Endothelial cell of umbilical vein (primary cell): Measurements from ENCODE around the gene TPM2. TPM values are rescaled to one million over a fixed set of nuclear protein-coding genes. Genes with fewer than 3 reads are reported as not detected.

Experiments used
- BruUV-seq: library from RNA; stranded (reverse); fragments of 400-500 nt; replicated peaks from 2 replicates; lab custom pipeline; 2021; lab: Mats Ljungman, UMichigan
- CTCF ChIA-PET: fragments of 300-600, 350-600 bp; sonication (Branson Sonifier 250); formaldehyde crosslinking; loops from one replicate; lab custom pipeline; 2021; ENCODE audit warnings: antibody characterized with exemption, inconsistent platforms; lab: Charles Lee
- POLR2A ChIA-PET: fragments of 300-600, 350-600 bp; sonication (Branson Sonifier 250); formaldehyde crosslinking; loops from one replicate; lab custom pipeline; 2021; ENCODE audit warnings: antibody characterized with exemption, inconsistent platforms; lab: Charles Lee
- DNase-seq: peaks from one replicate; pipeline ENCODE4 v3.0.0-alpha.2; 2011; ENCODE audit warnings: low read depth, low spot score
- FAIRE-seq: peaks from 2 replicates; lab custom pipeline; 2011; peaks lifted over from hg19 to GRCh38; lab: Jason Lieb, UNC
- H2AFZ ChIP-seq: 2 replicates; pipeline ENCODE4 v1.6.0; 2012; ENCODE audit warnings: low read depth, low read length, control low read depth, inconsistent platforms
- H3K27ac ChIP-seq: 2 replicates; pipeline ENCODE4 v1.5.1; 2011; ENCODE audit warnings: low read depth, mild to moderate bottlenecking, control low read depth, low read length, moderate library complexity; ENCODE audit not compliant: insufficient read depth
- H3K27me3 ChIP-seq, 2 experiments: 2 replicates each; pipeline versions ENCODE4 v1.6.0 to v1.6.1; 2011; ENCODE audit warnings: low read length in 2 of 2, mixed read lengths in 1 of 2; ENCODE audit not compliant: control insufficient read depth in 2 of 2, insufficient read depth in 2 of 2
- H3K36me3 ChIP-seq, 2 experiments: 2 replicates in 1 of 2; 3 replicates in 1 of 2; pipeline ENCODE4 v1.5.1; 2011; ENCODE audit warnings: low read length in 2 of 2, mild to moderate bottlenecking in 1 of 2, moderate library complexity in 1 of 2; ENCODE audit not compliant: control insufficient read depth in 2 of 2, insufficient read depth in 2 of 2; ENCODE audit errors: extremely low read depth in 1 of 2
- H3K4me1 ChIP-seq: 3 replicates; pipeline ENCODE4 v1.5.1; 2011; ENCODE audit warnings: mild to moderate bottlenecking, low read length; ENCODE audit not compliant: control insufficient read depth, insufficient read depth; ENCODE audit errors: extremely low read depth
- H3K4me2 ChIP-seq: 2 replicates; pipeline ENCODE4 v1.6.1; 2011; ENCODE audit warnings: low read length, control low read depth, mixed read lengths; ENCODE audit not compliant: insufficient read depth
- H3K4me3 ChIP-seq, 3 experiments: fragments of 200-600 bp in 1 of 3; sonication (generic), shearing (Covaris generic) in 1 of 3; replicated peaks in 1 of 3; 2 replicates each; pipeline ENCODE4 v1.5.1; 2011 to 2016; ENCODE audit warnings: control low read depth in 3 of 3, low read length in 3 of 3, mild to moderate bottlenecking in 2 of 3, inconsistent platforms in 1 of 3, low read depth in 1 of 3, moderate library complexity in 1 of 3; ENCODE audit not compliant: insufficient read depth in 1 of 3
- H3K79me2 ChIP-seq: 2 replicates; pipeline ENCODE4 v1.6.0; 2012; ENCODE audit warnings: low read length, inconsistent platforms; ENCODE audit not compliant: control insufficient read depth, insufficient read depth
- H3K9ac ChIP-seq: replicated peaks from 2 replicates; pipeline ENCODE3; 2011; ENCODE audit warnings: low read length, control low read depth; ENCODE audit not compliant: insufficient read depth; ENCODE audit errors: extremely low read depth
- H3K9me1 ChIP-seq: replicated peaks from 3 replicates; pipeline ENCODE4 v1.6.0; 2011; ENCODE audit warnings: mild to moderate bottlenecking, low read length; ENCODE audit not compliant: control insufficient read depth, insufficient read depth; ENCODE audit errors: extremely low read depth
- H3K9me3 ChIP-seq: replicated peaks from 2 replicates; pipeline ENCODE4 v1.5.1; 2012; ENCODE audit warnings: low read length, inconsistent platforms; ENCODE audit not compliant: control insufficient read depth, insufficient read depth
- H4K20me1 ChIP-seq: replicated peaks from 2 replicates; pipeline ENCODE3; 2011; ENCODE audit warnings: mild to moderate bottlenecking, low read length; ENCODE audit not compliant: control insufficient read depth, insufficient read depth; ENCODE audit errors: extremely low read depth
- CTCF ChIP-seq, 2 donors: IDR thresholded peaks; 1 replicate in 1 of 2; 2 replicates in 1 of 2; pipeline ENCODE4 v1.5.1; 2011; ENCODE audit warnings: low read length in 2 of 2, mild to moderate bottlenecking in 2 of 2, moderate library complexity in 2 of 2, control low read depth in 1 of 2, inconsistent platforms in 1 of 2, low read depth in 1 of 2; ENCODE audit not compliant: insufficient read depth in 1 of 2; ENCODE audit errors: extremely low read depth in 1 of 2
- EZH2 ChIP-seq: IDR thresholded peaks from 2 replicates; pipeline ENCODE4 v1.6.1; 2012; ENCODE audit warnings: borderline replicate concordance, low read depth, mild to moderate bottlenecking, moderate library complexity, low read length, inconsistent platforms; ENCODE audit not compliant: severe bottlenecking
- FOS ChIP-seq: IDR thresholded peaks from 2 replicates; pipeline ENCODE4 v1.6.1; 2011; ENCODE audit warnings: mild to moderate bottlenecking, low read length, moderate library complexity, borderline replicate concordance; ENCODE audit not compliant: insufficient read depth
- GATA2 ChIP-seq: IDR thresholded peaks from 2 replicates; pipeline ENCODE4 v1.7.0; 2011; ENCODE audit warnings: low read depth, mild to moderate bottlenecking, moderate library complexity, mixed read lengths, low read length; ENCODE audit not compliant: insufficient read length, insufficient read depth
- JUN ChIP-seq: IDR thresholded peaks from 2 replicates; pipeline ENCODE4 v1.6.1; 2011; ENCODE audit warnings: borderline replicate concordance, low read depth; ENCODE audit not compliant: insufficient read length, insufficient read depth
- MAX ChIP-seq: IDR thresholded peaks from 2 replicates; pipeline ENCODE4 v1.6.1; 2011; ENCODE audit not compliant: insufficient read depth, insufficient read length
- MYC ChIP-seq: IDR thresholded peaks from one replicate; pipeline ENCODE4 v1.6.1; 2011; ENCODE audit warnings: mild to moderate bottlenecking, low read depth, low read length
- POLR2A ChIP-seq: IDR thresholded peaks from 2 replicates; pipeline ENCODE4 v1.6.1; 2012; ENCODE audit warnings: low read depth, mild to moderate bottlenecking, control low read depth, low read length
- POLR2AphosphoS5 ChIP-seq: IDR thresholded peaks from 2 replicates; pipeline ENCODE4 v1.6.1; 2012; ENCODE audit warnings: low read depth, mild to moderate bottlenecking, control low read depth, low read length, moderate library complexity; ENCODE audit not compliant: insufficient read depth
- dilution Hi-C: fragments of 300-500 bp; cut with MboI; formaldehyde crosslinking; loops from one replicate; pipeline ENCODE4 v1.15.0; 2019; ENCODE audit warnings: low sequenced_read_pairs; ENCODE audit not compliant: extremely low pct_ligation_motif_present
- intact Hi-C: fragments of 100-400 bp; cut with micrococcal nuclease; formaldehyde crosslinking; loops from one replicate; pipeline ENCODE4 v1.10.0; 2022
- polyA plus RNA-seq, 4 experiments: library from polyadenylated mRNA; depleted of rRNA in 3 of 4; stranded (reverse) in 3 of 4; unstranded in 1 of 4; fragments of >200 nt; gene quantifications; 2 replicates each; pipeline versions ENCODE4 v1.2.1 to v1.2.3, GENCODE V29; 2011 to 2012; ENCODE audit warnings: missing spikeins in 1 of 4
- total RNA-seq: library from RNA; stranded (reverse); gene quantifications from 2 replicates; pipeline ENCODE4 v1.2.3, GENCODE V29; 2021

The TPM2 gene
- total and polyA plus RNA-seq, 2 donors (not counting 3 experiments of a cell fraction or from before 2014, with no cell fraction given): 144 to 279 TPM

GRCh38 chr9:35713578-35713977, 23.9 kb upstream of the TPM2 start:
- Histone ChIP-seq H2AFZ (no peak overlapping the region), H3K9me3 (no peaks in the 10 kb centered on the region), H3K27me3 (no peaks in the 10 kb centered on the region), H3K9ac (no peak overlapping the region), H4K20me1 (no peaks in the 10 kb centered on the region), H3K9me1 (no peaks in the 10 kb centered on the region), H3K36me3 (peaks cover 64 to 76% of the 10 kb centered on the region in 2 experiments), H3K4me3 (no peak overlapping the region), H3K4me2 (no peak overlapping the region), H3K4me1 (no peaks in the 10 kb centered on the region), H3K27ac (no peak overlapping the region), H3K79me2 (no peaks in the 10 kb centered on the region)
- no peak for FAIRE-seq
- TF ChIP-seq FOS: no peak
- no peak for TF ChIP-seq JUN
- TF ChIP-seq GATA2: no peak
- TF ChIP-seq POLR2A: no peak
- no peak for TF ChIP-seq CTCF (IDR thresholded peaks at IDR 0.05; ENCODE audit: extremely low read depth in 1 of 2, insufficient read depth in 1 of 2, low read depth in 1 of 2, low read length in 2 of 2)
- no peak for TF ChIP-seq POLR2AphosphoS5
- TF ChIP-seq MYC: no peak
- no peak for TF ChIP-seq EZH2
- TF ChIP-seq MAX: no peak
- DNase-seq: no peak
- ChIA-PET POLR2A (no interaction called here), CTCF (interaction anchor here (0.7 to 8.9 kb wide), 2 partner anchors 10 to 16 kb away, joined by 4 to 53 read pairs; no protein-coding TSS in a partner anchor)
- intact Hi-C loops (no loop called here), dilution Hi-C loops (no loop called here)
- no TSS peak for BruUV-seq
